HUES64 (cell line): ENCODE results near the gene ACP2.

Source experiments
- H3K27ac ChIP-seq: 2 replicates; pipeline ENCODE4 v1.7.0; 2013; ENCODE audit warnings: low read depth, low read length, inconsistent platforms
- H3K27me3 ChIP-seq: 2 replicates; pipeline ENCODE4 v1.6.1; 2013; ENCODE audit warnings: mild to moderate bottlenecking, low read length; ENCODE audit not compliant: insufficient read depth
- H3K36me3 ChIP-seq: 2 replicates; pipeline ENCODE4 v1.6.1; 2013; ENCODE audit warnings: mild to moderate bottlenecking, low read length; ENCODE audit not compliant: insufficient read depth
- H3K4me1 ChIP-seq: 2 replicates; pipeline ENCODE4 v1.6.1; 2013; ENCODE audit warnings: mild to moderate bottlenecking, low read length, moderate library complexity; ENCODE audit not compliant: insufficient read depth
- H3K4me3 ChIP-seq: 2 replicates; pipeline ENCODE4 v1.5.1; 2013; ENCODE audit warnings: mild to moderate bottlenecking, low read length, moderate library complexity
- H3K9ac ChIP-seq: 2 replicates; pipeline ENCODE4 v1.6.1; 2013; ENCODE audit warnings: mild to moderate bottlenecking, low read depth, low read length
- H3K9me3 ChIP-seq: 2 replicates; pipeline ENCODE4 v1.6.1; 2013; ENCODE audit warnings: low read depth, low read length; ENCODE audit not compliant: insufficient read depth
- WGBS: fragments of 150-250, 120-280 bp; methylation state at CpG from one replicate; pipeline ENCODE4 v1.1.7; 2013; ENCODE audit warnings: missing lambda C conversion rate; 5-methylcytosine and 5-hydroxymethylcytosine counted together

ACP2 gene

GRCh38 chr11:47239852-47240251, 8.8 kb downstream of the ACP2 start:
- no peak overlapping the region for H3K4me3 ChIP-seq
- no peaks in the 10 kb centered on the region for H3K9me3 ChIP-seq
- no peak overlapping the region for H3K9ac ChIP-seq
- no peak overlapping the region for H3K27ac ChIP-seq
- no peaks in the 10 kb centered on the region for H3K4me1 ChIP-seq
- H3K36me3 ChIP-seq: peaks cover 81% of the 10 kb centered on the region
- H3K27me3 ChIP-seq: no peaks in the 10 kb centered on the region
- WGBS: 94% methylated on average over 10 of the region's 10 CpGs

- Histone ChIP-seq H3K9ac (no peak overlapping the region), H3K9me3 (no peaks in the 10 kb centered on the region), H3K27me3 (no peaks in the 10 kb centered on the region), H3K4me3 (no peak overlapping the region), H3K4me1 (no peaks in the 10 kb centered on the region), H3K27ac (no peak overlapping the region), H3K36me3 (peaks cover 65% of the 10 kb centered on the region)
- 93% methylated on average over 5 of the region's 5 CpGs for WGBS
These were observed 12.1 kb downstream of the ACP2 start for GRCh38 chr11:47236482-47236881.

DNA sequence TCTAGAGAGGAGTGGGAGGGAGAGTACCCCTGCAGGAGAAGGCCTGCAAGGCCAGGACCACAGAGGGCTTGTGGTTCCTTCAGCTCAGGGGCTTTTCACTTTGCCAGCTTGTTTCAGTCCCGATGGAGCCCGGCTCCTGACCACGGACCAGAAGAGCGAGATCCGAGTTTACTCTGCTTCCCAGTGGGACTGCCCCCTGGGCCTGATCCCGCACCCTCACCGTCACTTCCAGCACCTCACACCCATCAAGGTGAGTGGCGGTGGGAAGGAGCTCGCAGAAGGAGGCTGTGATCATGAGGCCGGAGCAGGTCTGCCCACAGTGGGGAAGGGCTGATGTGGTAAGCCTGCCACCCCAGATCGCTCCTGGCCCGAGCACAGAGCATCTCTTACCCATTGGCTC, 13.5 kb downstream of the ACP2 start:
- H3K27me3 ChIP-seq: no peaks in the 10 kb centered on the region
- H3K9me3 ChIP-seq: no peaks in the 10 kb centered on the region
- H3K9ac ChIP-seq: no peak overlapping the region
- peaks cover 65% of the 10 kb centered on the region for H3K36me3 ChIP-seq
- H3K27ac ChIP-seq: no peak overlapping the region
- WGBS: 96% methylated on average over 12 of the region's 12 CpGs
- no peaks in the 10 kb centered on the region for H3K4me1 ChIP-seq
- H3K4me3 ChIP-seq: no peak overlapping the region

- Histone ChIP-seq H3K4me3 (no peak overlapping the region), H3K9ac (no peak overlapping the region), H3K27me3 (no peaks in the 10 kb centered on the region), H3K9me3 (no peaks in the 10 kb centered on the region), H3K27ac (no peak overlapping the region), H3K4me1 (no peaks in the 10 kb centered on the region), H3K36me3 (peaks cover 64% of the 10 kb centered on the region)
- 94% methylated on average over 12 of the region's 12 CpGs for WGBS
These were observed 13.9 kb downstream of the ACP2 start for GRCh38 chr11:47234669-47235100.

DNA sequence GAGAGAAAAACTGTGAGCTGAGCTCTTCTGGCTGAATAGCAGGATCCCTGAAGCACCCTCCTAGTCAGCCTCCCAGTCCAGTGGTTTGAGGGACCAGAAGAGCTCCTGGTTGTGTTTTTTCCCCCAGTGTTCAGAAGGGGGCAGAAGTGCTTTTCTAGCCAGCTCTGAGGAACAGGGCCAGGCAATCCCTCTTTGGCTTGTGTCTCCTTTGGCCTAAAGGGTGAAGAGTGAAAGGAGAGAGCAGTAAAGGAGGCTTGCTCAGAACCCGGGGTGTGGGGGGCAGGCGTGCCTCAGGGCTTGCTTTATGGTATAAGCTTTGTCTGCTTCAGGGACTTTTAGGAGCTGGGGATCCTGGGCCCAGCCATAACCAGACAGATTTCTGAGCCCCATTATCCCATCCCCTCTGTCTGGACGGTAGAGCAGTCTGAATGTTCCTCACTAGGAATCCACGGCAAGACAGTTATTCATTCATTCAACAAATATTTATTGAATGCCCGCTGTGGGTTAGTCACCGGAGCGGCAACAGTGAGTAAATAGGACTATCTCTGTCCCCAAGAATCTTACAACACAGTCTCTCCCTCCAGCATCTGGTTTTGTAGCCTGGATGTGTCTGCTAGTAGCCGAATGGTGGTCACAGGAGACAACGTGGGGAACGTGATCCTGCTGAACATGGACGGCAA, 14.5 kb downstream of the ACP2 start:
- 91% methylated on average over 11 of the region's 11 CpGs for WGBS
- Histone ChIP-seq H3K27me3 (no peaks in the 10 kb centered on the region), H3K4me1 (no peaks in the 10 kb centered on the region), H3K27ac (no peak overlapping the region), H3K9ac (no peak overlapping the region), H3K9me3 (no peaks in the 10 kb centered on the region), H3K36me3 (peaks cover 64% of the 10 kb centered on the region), H3K4me3 (no peak overlapping the region)

- H3K27ac ChIP-seq: no peak overlapping the region
- H3K4me1 ChIP-seq: no peaks in the 10 kb centered on the region
- H3K36me3 ChIP-seq: peaks cover 64% of the 10 kb centered on the region
- H3K9ac ChIP-seq: no peak overlapping the region
- no peaks in the 10 kb centered on the region for H3K27me3 ChIP-seq
- no peak overlapping the region for H3K4me3 ChIP-seq
- 93% methylated on average over 4 of the region's 4 CpGs for WGBS
- no peaks in the 10 kb centered on the region for H3K9me3 ChIP-seq
These were observed 15.6 kb downstream of the ACP2 start for GRCh38 chr11:47233051-47233450.

- 93% methylated on average over 8 of the region's 8 CpGs for WGBS
- peaks cover 63% of the 10 kb centered on the region for H3K36me3 ChIP-seq
These were observed 19.5 kb downstream of the ACP2 start for GRCh38 chr11:47229161-47229560.

DNA sequence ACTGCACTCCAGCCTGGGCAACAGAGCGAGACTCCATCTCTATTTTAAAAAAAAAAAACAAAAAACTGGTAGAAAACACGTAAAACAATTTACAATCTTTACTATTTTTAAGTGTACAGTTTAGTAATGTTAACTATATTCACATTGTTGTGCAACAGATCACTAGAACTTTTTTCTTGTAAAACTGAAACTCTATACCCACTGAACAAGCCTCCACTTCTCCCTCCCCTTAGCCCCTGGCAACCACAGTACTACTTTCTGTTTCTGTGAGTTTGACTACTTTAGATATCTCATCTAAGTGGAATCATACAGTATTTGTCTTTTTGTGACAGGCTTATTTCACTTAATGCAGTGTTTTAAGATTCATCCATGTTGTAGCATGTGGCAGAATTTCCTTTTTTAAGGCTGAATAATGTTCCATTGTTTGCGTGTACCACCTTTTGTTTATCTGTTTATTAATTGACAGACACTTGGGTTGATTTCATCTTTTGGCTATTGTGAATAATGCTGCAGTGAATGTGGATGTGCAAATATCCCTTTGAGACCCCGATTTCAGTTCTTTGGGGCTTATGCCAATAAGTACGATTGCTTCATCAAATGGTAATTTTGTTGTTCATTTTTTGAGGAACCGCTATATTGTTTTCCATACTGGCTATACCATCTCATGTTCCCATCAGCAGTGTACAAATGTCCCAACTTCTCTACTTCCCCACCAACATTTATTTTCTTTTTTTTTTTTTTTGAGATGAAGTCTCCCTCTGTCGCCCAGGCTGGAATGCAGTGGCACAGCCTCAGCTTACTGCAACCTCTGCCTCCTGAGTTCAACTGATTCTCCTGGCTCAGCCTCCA, 22.8 kb downstream of the ACP2 start:
- H3K27ac ChIP-seq: no peak overlapping the region
- H3K9ac ChIP-seq: no peak overlapping the region
- no peaks in the 10 kb centered on the region for H3K9me3 ChIP-seq
- no peak overlapping the region for H3K4me3 ChIP-seq
- WGBS: 95% methylated on average over 5 of the region's 7 CpGs
- no peaks in the 10 kb centered on the region for H3K27me3 ChIP-seq
- peaks cover 81% of the 10 kb centered on the region for H3K36me3 ChIP-seq
- no peaks in the 10 kb centered on the region for H3K4me1 ChIP-seq

More at GRCh38 chr11:47229161-47229560, 19.5 kb downstream of the ACP2 start:
- Histone ChIP-seq H3K9ac (no peak overlapping the region), H3K4me3 (no peak overlapping the region), H3K9me3 (no peaks in the 10 kb centered on the region), H3K4me1 (no peaks in the 10 kb centered on the region), H3K27me3 (no peaks in the 10 kb centered on the region), H3K27ac (no peak overlapping the region)

- H3K9me3 ChIP-seq: no peaks in the 10 kb centered on the region
- H3K36me3 ChIP-seq: peaks cover 76% of the 10 kb centered on the region
- no peak overlapping the region for H3K9ac ChIP-seq
- WGBS: 95% methylated on average over 2 of the region's 2 CpGs
- no peaks in the 10 kb centered on the region for H3K27me3 ChIP-seq
- no peak overlapping the region for H3K4me3 ChIP-seq
- no peak overlapping the region for H3K27ac ChIP-seq
- H3K4me1 ChIP-seq: no peaks in the 10 kb centered on the region
These were observed 25.9 kb downstream of the ACP2 start for GRCh38 chr11:47222696-47223095.

DNA sequence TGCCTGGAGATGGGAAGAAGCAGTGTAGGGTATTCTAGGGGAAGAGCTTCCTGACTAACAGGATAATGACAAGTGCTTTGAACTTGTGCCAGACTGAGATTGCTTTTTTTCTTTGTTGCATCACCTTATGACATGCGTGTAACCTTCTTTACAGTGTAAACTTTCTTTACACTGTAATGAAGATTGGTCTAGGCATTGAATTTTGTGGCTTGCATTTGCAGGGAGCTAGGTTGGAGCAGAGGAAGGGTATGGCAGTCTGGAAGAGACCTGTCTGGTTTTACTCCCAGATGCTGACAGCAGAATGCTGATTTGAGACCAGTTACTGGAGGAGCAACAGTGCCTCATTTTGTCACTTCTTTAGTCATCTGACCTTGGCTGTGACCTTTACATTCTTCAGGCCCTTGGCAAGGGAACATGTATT, 28.2 kb downstream of the ACP2 start:
- Histone ChIP-seq H3K36me3 (peaks cover 55% of the 10 kb centered on the region), H3K4me3 (no peak overlapping the region), H3K9ac (no peak overlapping the region), H3K27ac (no peak overlapping the region), H3K4me1 (peaks cover 14% of the 10 kb centered on the region; the same call in 1 of the 2 replicates), H3K9me3 (no peaks in the 10 kb centered on the region), H3K27me3 (no peaks in the 10 kb centered on the region)
- 100% methylated on average over 1 of the region's 1 CpG for WGBS

GRCh38 chr11:47216121-47216798, 32.4 kb downstream of the ACP2 start:
- peak overlapping the region; percentile 79 for H3K4me3 ChIP-seq
- no peak overlapping the region for H3K27ac ChIP-seq
- peaks cover 26% of the 10 kb centered on the region for H3K36me3 ChIP-seq
- peaks cover 15% of the 10 kb centered on the region; the same call in 1 of the 2 replicates for H3K4me1 ChIP-seq
- H3K9me3 ChIP-seq: no peaks in the 10 kb centered on the region
- no peaks in the 10 kb centered on the region for H3K27me3 ChIP-seq
- 49% methylated on average over 12 of the region's 12 CpGs for WGBS
- peak overlapping the region; percentile 96 for H3K9ac ChIP-seq
